Heart right ventricle (tissue), 16 donors: Measurements from ENCODE around the gene PHC3. TPM values are rescaled to one million over a fixed set of nuclear protein-coding genes. Genes with fewer than 3 reads are reported as not detected.

Experiments used
- ATAC-seq, 8 donors: fragments of 200-7000 bp; cut with Tn5 transposase; one replicate each; pipeline ENCODE4 v1.9.1; 2020; ENCODE audit warnings: mild to moderate bottlenecking in 8 of 8, moderate library complexity in 8 of 8, moderate number of reproducible peaks in 1 of 8
- DNase-seq, 2 donors: peaks; one replicate each; pipeline ENCODE4 v3.0.0-alpha.2; 2020
- H3K27ac ChIP-seq, 10 donors: fragments of 200-600 bp; sonication (generic) in 2 of 10; one replicate each; pipeline versions ENCODE4 v1.5.0 to v1.8.0; 2020 to 2022; ENCODE audit warnings: mild to moderate bottlenecking in 3 of 10
- H3K27me3 ChIP-seq, 7 donors: fragments of 200-600 bp; one replicate each; pipeline ENCODE4 v1.8.0; 2021 to 2022; ENCODE audit warnings: mild to moderate bottlenecking in 2 of 7
- H3K36me3 ChIP-seq, 9 donors: fragments of 200-600 bp; sonication (generic) in 1 of 9; one replicate each; pipeline versions ENCODE4 v1.5.0 to v1.8.0; 2020 to 2022; ENCODE audit warnings: mild to moderate bottlenecking in 2 of 9
- H3K4me1 ChIP-seq, 9 donors: fragments of 200-600 bp; sonication (generic) in 1 of 9; one replicate each; pipeline versions ENCODE4 v1.5.0 to v1.8.0; 2020 to 2022; ENCODE audit warnings: mild to moderate bottlenecking in 4 of 9
- H3K4me3 ChIP-seq, 10 donors: fragments of 200-600 bp; sonication (generic) in 2 of 10; one replicate each; pipeline versions ENCODE4 v1.5.0 to v1.8.0; 2020 to 2022; ENCODE audit warnings: mild to moderate bottlenecking in 7 of 10, moderate library complexity in 2 of 10
- H3K9me3 ChIP-seq, 11 donors: fragments of 200-600 bp in 10 of 11; sonication (generic) in 2 of 11; one replicate each; pipeline versions ENCODE4 v1.5.0 to v1.8.0; 2013 to 2022; ENCODE audit warnings: mild to moderate bottlenecking in 2 of 11, control low read depth in 1 of 11, moderate library complexity in 1 of 11
- CTCF ChIP-seq, 9 donors: fragments of 200-600 bp; sonication (generic) in 2 of 9; IDR thresholded peaks; one replicate each; pipeline versions ENCODE4 v1.5.0 to v1.8.0; 2021 to 2022; ENCODE audit warnings: antibody characterized with exemption in 9 of 9, mild to moderate bottlenecking in 5 of 9, moderate library complexity in 1 of 9
- WGBS, 2 donors: extraction: QIAGEN DNeasy Blood & Tissue Kit; methylation state at CpG; one replicate each; pipeline ENCODE4 v1.1.7; 2013; ENCODE audit warnings: inconsistent platforms in 1 of 2; 5-methylcytosine and 5-hydroxymethylcytosine counted together
- intact Hi-C, 10 donors: fragments of 100-400 bp; cut with DNase I; formaldehyde crosslinking; loops; one replicate each; pipeline versions ENCODE4 v1.11.1 to v1.14.2; 2022
- polyA plus RNA-seq, 2 donors: library from polyadenylated mRNA; stranded (reverse); fragments of 200-250 nt; gene quantifications; one replicate each; pipeline ENCODE4 v1.2.3, GENCODE V29; 2013
- total RNA-seq, 10 donors: library from RNA; stranded (reverse); fragmentation: NEBNext Ultra II Directional in 3 of 10; extraction: Animal tissue kit (Norgen Biotek cat#: 25700) in 3 of 10; gene quantifications; one replicate each; pipeline versions ENCODE4 v1.2.1 to v1.2.4, GENCODE V29; 2021 to 2023
- donor health status: Arrhythmogenic right ventricular cardiomyopathy.
- donor health status: ischemic (EF 13 %, LVEDD 7.1; RV severe dilation, severe dysfunction).
- donor health status: healthy with polysubstance abuse.
- donor health status: DM: no; HTN: yes; CAD: no.
- donor health status: DM: no; HTN: no; CAD: no.
- donor health status: ischemic (EF 25% LVEDD 6.9; RV normal size, moderate dysfunction).
- donor health status: ischemic (EF 25% LVEDD 5.7; RV mildly dilated, moderate dysfunction).
- donor health status: healthy.
- donor health status: DM: yes; HTN: yes; CAD: no.
- donor health status: Ischemic cardiomyopathy.
- donor health status: ischemic (EF 35%, LVEDD 5.7; RV mildly dilated, moderate dysfunction).
- donor health status: nonischemic (EF 11% LVEDD 7.7; RV severe dilation, severe dysfunction).
- donor health status: DM: yes; HTN: yes; CAD: no.
- donor health status: PGD.
- donor health status: ischemic (EF 29% LVEDD 5.4; RV normal size, mild dysfunction).
- donor health status: nonischemic (EF 23%, LVEDD 6.1; RV moderate dilation, normal function).

The PHC3 gene
- total and polyA plus RNA-seq, 12 donors = 2.4 to 70.8 (median 55.3) TPM

GRCh38 chr3:170085396-170085795 lies 96.1 kb downstream of the PHC3 start:
- no peak for TF ChIP-seq CTCF (IDR thresholded peaks at IDR 0.05)
- H3K9me3 ChIP-seq = no peaks in the 10 kb centered on the region
- peaks cover 0 to 9% (median 0%) of the 10 kb centered on the region in 9 donors for H3K4me1 ChIP-seq
- peaks cover 0 to 88% (median 4%) of the 10 kb centered on the region in 9 donors for H3K36me3 ChIP-seq
- no peaks in the 10 kb centered on the region for H3K27me3 ChIP-seq
- DNase-seq (no peak), ATAC-seq (no peak)
- no peak overlapping the region for H3K4me3 ChIP-seq
- WGBS, 2 donors = 86 to 90% methylated on average over 6 of the region's 6 CpGs
- intact Hi-C loops = no loop called here
- H3K27ac ChIP-seq = no peak overlapping the region

GRCh38 chr3:170083343-170083742 lies 98.2 kb downstream of the PHC3 start:
- intact Hi-C loops = no loop called here
- no peak overlapping the region for H3K27ac ChIP-seq
- H3K36me3 ChIP-seq = peaks cover 0 to 68% (median 4%) of the 10 kb centered on the region in 9 donors

GRCh38 chr3:170081079-170081741 lies 100.3 kb downstream of the PHC3 start:
- DNase-seq (no peak), ATAC-seq (no peak)
- no peaks in the 10 kb centered on the region for H3K27me3 ChIP-seq
- H3K4me1 ChIP-seq = peaks cover 0 to 9% (median 0%) of the 10 kb centered on the region in 9 donors
- no peak overlapping the region for H3K27ac ChIP-seq
- no peaks in the 10 kb centered on the region for H3K9me3 ChIP-seq
- H3K4me3 ChIP-seq = no peak overlapping the region
- 46 to 75% methylated on average over 1 of the region's 1 CpG for WGBS, 2 donors
- H3K36me3 ChIP-seq = peaks cover 0 to 46% (median 4%) of the 10 kb centered on the region in 9 donors
- TF ChIP-seq CTCF (IDR thresholded peaks at IDR 0.05) = no peak
- intact Hi-C loops = no loop called here

More at GRCh38 chr3:170083343-170083742, 98.2 kb downstream of the PHC3 start:
- no peak overlapping the region for H3K4me3 ChIP-seq
- ATAC-seq (no peak), DNase-seq (no peak)
- 92 to 97% methylated on average over 1 of the region's 1 CpG for WGBS, 2 donors
- no peak for TF ChIP-seq CTCF (IDR thresholded peaks at IDR 0.05)
- no peaks in the 10 kb centered on the region for H3K27me3 ChIP-seq
- peaks cover 0 to 9% (median 0%) of the 10 kb centered on the region in 9 donors for H3K4me1 ChIP-seq
- H3K9me3 ChIP-seq = no peaks in the 10 kb centered on the region

DNA sequence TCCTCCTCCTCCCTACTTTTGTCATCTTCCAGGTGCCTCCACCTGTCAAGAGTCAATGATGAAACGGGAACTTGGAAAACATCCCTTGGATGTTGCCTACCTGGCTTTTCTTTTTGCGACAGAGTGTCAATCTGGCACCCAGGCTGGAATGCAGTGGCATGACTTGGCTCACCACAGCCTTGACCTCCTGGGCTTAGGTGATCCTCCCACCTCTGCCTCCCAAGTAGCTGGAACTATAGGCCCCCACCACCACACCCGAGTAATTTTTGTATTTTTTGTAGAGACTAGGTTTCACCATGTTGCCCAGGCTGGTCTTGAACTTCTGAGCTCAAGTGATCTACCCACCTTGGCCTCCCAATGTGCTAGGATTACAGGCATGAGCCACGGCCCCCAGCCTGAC lies 100.9 kb downstream of the PHC3 start:
- no peaks in the 10 kb centered on the region for H3K9me3 ChIP-seq
- H3K4me3 ChIP-seq = no peak overlapping the region
- DNase-seq (no peak), ATAC-seq (no peak)
- H3K36me3 ChIP-seq = peaks cover 0 to 40% (median 4%) of the 10 kb centered on the region in 9 donors
- peaks cover 0 to 9% (median 0%) of the 10 kb centered on the region in 9 donors for H3K4me1 ChIP-seq
- intact Hi-C loops = no loop called here
- WGBS, 2 donors = 94% methylated on average over 4 of the region's 4 CpGs
- no peak overlapping the region for H3K27ac ChIP-seq
- no peaks in the 10 kb centered on the region for H3K27me3 ChIP-seq
- no peak for TF ChIP-seq CTCF (IDR thresholded peaks at IDR 0.05)
